Measurements from ENCODE around the gene PRRT1B.

- no peak for TF ChIP-seq CTCF (IDR thresholded peaks at IDR 0.05; ENCODE audit: low read length)
- TF ChIP-seq EZH2 (optimal IDR thresholded peaks at IDR 0.05; ENCODE audit: low read depth, low read length), result no peak
Measured at GRCh38 chr9:131606896-131607567, 61.7 kb downstream of the PRRT1B start.
